IPS-18a (cell line): ENCODE data around the gene TRIO.
"Not testable (repeated sequence)": the region's sequence is repeated elsewhere in the genome, so short reads cannot be mapped to it uniquely, and the experiment has no call there.

Source experiments
- H3K27ac ChIP-seq: one replicate; pipeline ENCODE4 v1.5.1; 2013; ENCODE audit warnings: low read length
- H3K27me3 ChIP-seq: one replicate; pipeline ENCODE4 v1.6.1; 2013; ENCODE audit warnings: mild to moderate bottlenecking, low read length; ENCODE audit not compliant: control insufficient read depth, insufficient read depth
- H3K36me3 ChIP-seq: one replicate; pipeline ENCODE4 v1.6.1; 2013; ENCODE audit warnings: low read depth, low read length; ENCODE audit not compliant: control insufficient read depth
- H3K4me1 ChIP-seq: one replicate; pipeline ENCODE4 v1.6.1; 2013; ENCODE audit warnings: low read depth, low read length; ENCODE audit not compliant: control insufficient read depth
- H3K4me3 ChIP-seq: one replicate; pipeline ENCODE4 v1.5.1; 2013; ENCODE audit warnings: low read length
- H3K9ac ChIP-seq: one replicate; pipeline ENCODE4 v1.6.1; 2013; ENCODE audit warnings: mild to moderate bottlenecking, low read length, moderate library complexity
- H3K9me3 ChIP-seq: one replicate; pipeline ENCODE4 v1.6.1; 2013; ENCODE audit warnings: low read depth, low read length; ENCODE audit not compliant: control insufficient read depth

The TRIO gene

DNA sequence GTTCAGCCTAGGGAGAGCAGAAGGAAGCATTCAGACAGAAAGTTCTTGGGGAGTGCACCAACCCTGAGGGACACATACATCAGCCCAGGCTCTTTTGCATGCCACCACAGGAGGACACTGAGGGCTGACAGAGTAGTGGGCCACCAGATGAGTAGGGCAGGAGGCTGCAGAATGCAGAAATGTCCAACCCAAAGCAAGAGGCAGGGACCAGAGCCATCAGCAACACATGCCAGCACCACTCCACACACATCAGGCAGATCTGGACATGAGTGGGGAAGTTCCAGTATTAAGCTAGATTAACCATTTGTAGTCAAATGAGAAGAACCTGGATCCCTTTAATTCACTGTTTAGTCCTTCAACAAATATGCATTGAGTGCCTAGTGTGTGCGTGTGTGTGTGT is 402.7 kb downstream of the TRIO start:
- H3K27me3 ChIP-seq, result no peaks in the 10 kb centered on the region
- H3K4me1 ChIP-seq, result no peaks in the 10 kb centered on the region
- no peaks in the 10 kb centered on the region for H3K9me3 ChIP-seq
- H3K36me3 ChIP-seq, result no peaks in the 10 kb centered on the region
- H3K9ac ChIP-seq, result no peak overlapping the region
- H3K4me3 ChIP-seq, result no peak overlapping the region
- H3K27ac ChIP-seq, result no peak overlapping the region

DNA sequence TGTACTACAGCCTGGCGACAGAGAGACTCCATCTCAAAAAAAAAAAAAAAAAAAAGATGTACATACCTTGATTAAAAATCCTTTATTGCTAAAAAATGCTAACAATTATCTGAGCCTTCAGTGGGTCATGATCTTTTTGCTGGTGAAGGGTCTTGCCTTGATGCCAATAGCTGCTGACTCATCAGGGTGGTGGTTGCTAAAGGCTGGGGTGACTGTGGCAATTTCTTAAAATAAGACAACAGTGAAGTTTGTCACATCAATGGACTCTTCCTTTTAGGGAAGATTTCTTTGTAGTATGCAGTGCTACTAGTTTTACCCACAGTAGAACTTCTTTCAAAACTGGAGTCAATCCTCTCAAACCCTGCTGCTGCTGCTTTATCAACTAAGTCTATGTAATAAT is 404.5 kb downstream of the TRIO start:
- Histone ChIP-seq H3K9me3 (no peaks in the 10 kb centered on the region), H3K36me3 (no peaks in the 10 kb centered on the region), H3K4me3 (no peak overlapping the region), H3K27me3 (no peaks in the 10 kb centered on the region), H3K9ac (no peak overlapping the region), H3K4me1 (no peaks in the 10 kb centered on the region), H3K27ac (no peak overlapping the region)

DNA sequence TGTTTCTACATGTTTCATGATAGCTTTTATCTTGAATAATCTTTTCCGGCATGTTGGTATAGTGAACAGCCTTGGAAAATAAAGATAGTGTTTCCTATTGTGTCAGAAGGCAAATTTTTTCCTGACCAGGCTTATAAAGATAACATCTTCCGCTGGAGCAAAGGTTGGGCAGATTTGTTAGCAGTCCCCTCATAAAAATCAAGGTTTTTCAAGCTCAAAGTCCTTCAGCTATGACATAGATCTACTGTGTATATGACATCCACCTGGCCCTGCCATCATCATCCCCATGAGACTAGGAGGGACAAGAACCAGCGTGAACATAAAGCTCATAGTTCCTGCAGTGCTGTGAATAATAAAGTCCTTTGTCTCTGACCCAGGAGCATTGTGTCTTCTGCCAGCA is 408.1 kb downstream of the TRIO start:
- Histone ChIP-seq H3K9me3 (no peaks in the 10 kb centered on the region), H3K4me3 (no peak overlapping the region), H3K27ac (no peak overlapping the region), H3K9ac (no peak overlapping the region), H3K36me3 (no peaks in the 10 kb centered on the region), H3K4me1 (no peaks in the 10 kb centered on the region), H3K27me3 (no peaks in the 10 kb centered on the region)

DNA sequence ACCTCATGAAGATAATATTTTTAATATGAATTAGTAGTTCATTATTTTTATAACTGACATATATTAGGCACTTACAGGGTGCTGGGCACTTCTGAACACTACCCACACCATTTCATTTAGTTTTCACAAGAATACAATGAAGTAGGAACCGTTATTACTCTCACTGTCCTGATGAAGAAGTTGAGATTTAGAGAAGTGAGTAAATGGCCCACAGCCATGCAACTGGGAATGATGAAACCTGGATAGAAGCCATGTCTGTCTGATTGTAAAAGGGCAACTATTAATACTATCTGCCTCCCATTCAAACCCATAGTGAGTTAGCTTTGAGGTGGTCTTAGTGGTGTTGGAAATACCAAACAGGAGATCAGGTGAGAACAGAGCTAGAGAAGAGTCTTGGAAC is 408.9 kb downstream of the TRIO start:
- no peaks in the 10 kb centered on the region for H3K27me3 ChIP-seq
- H3K36me3 ChIP-seq, result no peaks in the 10 kb centered on the region
- no peak overlapping the region for H3K27ac ChIP-seq
- H3K4me3 ChIP-seq, result no peak overlapping the region
- no peaks in the 10 kb centered on the region for H3K4me1 ChIP-seq
- no peaks in the 10 kb centered on the region for H3K9me3 ChIP-seq
- no peak overlapping the region for H3K9ac ChIP-seq

DNA sequence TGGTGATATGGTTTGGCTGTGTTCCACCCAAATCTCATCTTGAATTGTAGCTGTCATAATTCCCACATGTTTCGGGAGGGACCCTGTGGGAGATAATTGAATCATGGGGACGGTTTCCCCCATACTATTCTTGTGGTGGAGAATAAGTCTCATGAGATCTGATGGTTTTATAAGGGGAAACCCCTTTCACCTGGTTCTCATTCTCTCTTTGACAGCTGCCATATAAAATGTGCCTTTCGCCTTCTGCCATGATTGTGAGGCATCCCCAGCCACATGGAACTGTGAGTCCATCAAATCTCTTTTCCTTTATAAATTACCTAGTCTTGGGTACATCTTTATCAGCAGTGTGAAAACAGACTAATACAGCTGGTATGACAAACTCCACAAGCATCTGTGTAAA is 411.1 kb downstream of the TRIO start:
- not testable (repeated sequence) for H3K9ac ChIP-seq, H3K4me3 ChIP-seq, H3K4me1 ChIP-seq, H3K36me3 ChIP-seq, H3K27ac ChIP-seq, H3K27me3 ChIP-seq, H3K9me3 ChIP-seq

DNA sequence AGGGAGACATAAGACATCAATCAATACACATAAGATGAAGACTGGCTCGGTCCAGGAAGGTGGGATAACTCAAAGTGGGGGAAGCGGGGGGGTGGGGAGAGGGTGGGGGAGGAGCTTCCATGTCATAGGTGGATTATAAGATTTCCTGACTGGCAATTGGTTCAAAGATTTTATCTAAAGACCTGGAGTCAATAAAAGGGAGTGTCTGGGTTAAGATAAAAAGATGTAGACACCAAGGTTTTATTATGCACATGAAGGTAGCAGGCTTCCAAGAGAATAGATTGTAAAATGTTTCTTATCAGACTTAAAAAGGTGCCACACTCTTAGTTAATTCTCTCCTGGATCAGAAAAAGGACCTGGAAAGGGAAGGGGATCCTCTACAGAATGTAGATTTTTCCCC is 412.9 kb downstream of the TRIO start:
- Histone ChIP-seq H3K36me3 (no peaks in the 10 kb centered on the region), H3K9me3 (no peaks in the 10 kb centered on the region), H3K4me1 (no peaks in the 10 kb centered on the region), H3K9ac (no peak overlapping the region), H3K27ac (no peak overlapping the region), H3K27me3 (no peaks in the 10 kb centered on the region), H3K4me3 (no peak overlapping the region)

DNA sequence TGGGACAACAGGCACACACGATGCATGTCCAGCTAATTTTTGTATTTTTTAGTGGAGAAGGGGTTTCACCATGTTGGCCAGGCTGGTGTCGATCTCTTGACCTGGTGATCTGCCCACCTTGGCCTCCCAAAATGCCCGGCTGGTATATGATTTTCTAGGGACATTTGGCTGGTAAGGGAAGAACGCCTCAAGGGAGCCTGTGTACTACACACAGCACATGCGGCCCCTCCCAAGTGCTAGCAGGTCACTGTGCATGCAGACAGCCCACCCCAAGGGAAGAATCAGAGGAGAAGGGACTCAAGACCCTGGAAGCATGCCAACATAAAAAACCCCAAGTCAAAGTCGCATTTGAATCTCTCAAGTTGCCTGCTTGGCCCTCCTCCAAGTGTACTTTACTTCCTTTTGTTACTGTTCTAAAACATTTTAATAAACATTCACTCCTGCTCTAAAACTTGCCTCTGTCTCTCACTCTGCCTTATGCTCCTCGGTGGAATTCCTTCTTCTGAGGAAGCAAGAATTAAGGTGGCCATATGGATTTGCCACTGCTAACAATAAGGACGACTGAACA is 414.1 kb downstream of the TRIO start:
- no peaks in the 10 kb centered on the region for H3K9me3 ChIP-seq
- no peak overlapping the region for H3K27ac ChIP-seq
- H3K27me3 ChIP-seq, result no peaks in the 10 kb centered on the region
- H3K9ac ChIP-seq, result no peak overlapping the region
- H3K4me1 ChIP-seq, result no peaks in the 10 kb centered on the region
- H3K4me3 ChIP-seq, result no peak overlapping the region
- H3K36me3 ChIP-seq, result no peaks in the 10 kb centered on the region

DNA sequence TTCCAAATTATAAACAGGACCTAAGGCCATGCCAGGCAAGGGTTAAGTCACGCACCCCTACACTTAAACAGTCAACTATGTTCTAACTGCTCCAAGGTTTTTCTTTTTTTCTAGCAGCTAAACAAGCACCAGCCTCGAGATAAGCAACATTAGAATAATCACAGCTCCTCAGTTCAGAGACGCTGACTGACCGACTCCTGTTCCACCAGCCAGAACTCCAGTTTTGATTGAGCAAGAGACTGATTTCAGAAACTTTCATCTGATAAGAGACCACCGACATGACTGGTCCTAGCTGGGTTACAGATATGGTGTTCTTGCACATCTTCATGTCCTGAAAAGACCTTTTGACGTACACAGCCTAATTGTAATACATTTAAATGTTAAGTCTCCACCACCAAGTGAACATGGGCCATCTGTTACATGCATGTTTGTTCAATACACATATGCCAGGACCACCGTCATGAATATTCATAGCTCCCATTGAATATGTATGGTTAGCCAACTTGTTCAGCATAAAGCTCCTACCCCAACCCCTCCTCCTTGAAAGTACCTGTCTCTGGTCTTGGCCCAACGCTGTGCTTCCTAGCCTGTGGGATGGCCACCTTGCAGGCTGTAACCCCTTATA is 414.8 kb downstream of the TRIO start:
- Histone ChIP-seq H3K4me1 (no peaks in the 10 kb centered on the region), H3K36me3 (no peaks in the 10 kb centered on the region), H3K4me3 (no peak overlapping the region), H3K27ac (no peak overlapping the region), H3K9me3 (no peaks in the 10 kb centered on the region), H3K27me3 (no peaks in the 10 kb centered on the region), H3K9ac (no peak overlapping the region)
